Dendritic cell treated with granulocyte-macrophage colony-stimulating factor and Interleukin-4, amounts not matched to agents 40 ng/mL and 50 ng/mL, for 4 days (primary cell): ENCODE measurements around the gene CCDC14.
"Not testable (repeated sequence)": the region's sequence is repeated elsewhere in the genome, so short reads cannot be mapped to it uniquely, and the experiment has no call there.

Experiments used
- H3K27ac Mint-ChIP-seq: one replicate; pipeline ENCODE4 v1.8.0; 2022; ENCODE audit warnings: mild to moderate bottlenecking, mixed read lengths
- H3K27me3 Mint-ChIP-seq: one replicate; pipeline ENCODE4 v1.8.0; 2022; ENCODE audit warnings: mild to moderate bottlenecking, mixed read lengths
- H3K36me3 Mint-ChIP-seq: one replicate; pipeline ENCODE4 v1.8.0; 2022; ENCODE audit warnings: low read depth, mixed read lengths
- H3K4me1 Mint-ChIP-seq: one replicate; pipeline ENCODE4 v1.8.0; 2022; ENCODE audit warnings: low read depth, mixed read lengths
- H3K4me3 Mint-ChIP-seq: one replicate; pipeline ENCODE4 v1.8.0; 2022; ENCODE audit warnings: mild to moderate bottlenecking, moderate library complexity, mixed read lengths
- H3K9me3 Mint-ChIP-seq: one replicate; pipeline ENCODE4 v1.8.0; 2022; ENCODE audit warnings: mixed read lengths
- intact Hi-C: fragments of 100-400 bp; cut with micrococcal nuclease; formaldehyde crosslinking; loops from one replicate; pipeline ENCODE4 v1.15.0; 2022

Gene CCDC14, protein sequence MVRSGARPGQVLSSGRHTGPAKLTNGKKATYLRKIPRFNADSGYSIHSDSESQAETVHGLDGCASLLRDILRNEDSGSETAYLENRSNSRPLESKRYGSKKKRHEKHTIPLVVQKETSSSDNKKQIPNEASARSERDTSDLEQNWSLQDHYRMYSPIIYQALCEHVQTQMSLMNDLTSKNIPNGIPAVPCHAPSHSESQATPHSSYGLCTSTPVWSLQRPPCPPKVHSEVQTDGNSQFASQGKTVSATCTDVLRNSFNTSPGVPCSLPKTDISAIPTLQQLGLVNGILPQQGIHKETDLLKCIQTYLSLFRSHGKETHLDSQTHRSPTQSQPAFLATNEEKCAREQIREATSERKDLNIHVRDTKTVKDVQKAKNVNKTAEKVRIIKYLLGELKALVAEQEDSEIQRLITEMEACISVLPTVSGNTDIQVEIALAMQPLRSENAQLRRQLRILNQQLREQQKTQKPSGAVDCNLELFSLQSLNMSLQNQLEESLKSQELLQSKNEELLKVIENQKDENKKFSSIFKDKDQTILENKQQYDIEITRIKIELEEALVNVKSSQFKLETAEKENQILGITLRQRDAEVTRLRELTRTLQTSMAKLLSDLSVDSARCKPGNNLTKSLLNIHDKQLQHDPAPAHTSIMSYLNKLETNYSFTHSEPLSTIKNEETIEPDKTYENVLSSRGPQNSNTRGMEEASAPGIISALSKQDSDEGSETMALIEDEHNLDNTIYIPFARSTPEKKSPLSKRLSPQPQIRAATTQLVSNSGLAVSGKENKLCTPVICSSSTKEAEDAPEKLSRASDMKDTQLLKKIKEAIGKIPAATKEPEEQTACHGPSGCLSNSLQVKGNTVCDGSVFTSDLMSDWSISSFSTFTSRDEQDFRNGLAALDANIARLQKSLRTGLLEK

GRCh38 chr3:123960781-123961507 lies at the start of gene CCDC14:
Gene CCDC14, minus strand, starts transcription at chr3:123961229. Its CDS starts 56 bp downstream, at chr3:123961173.
- H3K4me1 Mint-ChIP-seq = peaks cover 6% of the 10 kb centered on the region
- H3K36me3 Mint-ChIP-seq = peaks cover 9% of the 10 kb centered on the region
- peak within 1 kb of the TSS; percentile 94 for H3K4me3 Mint-ChIP-seq
- intact Hi-C loops = no loop called here
- H3K9me3 Mint-ChIP-seq = no peaks in the 10 kb centered on the region
- H3K27me3 Mint-ChIP-seq = peaks cover 20% of the 10 kb centered on the region
- H3K27ac Mint-ChIP-seq = peak within 1 kb of the TSS; percentile 91

- H3K4me3 Mint-ChIP-seq, H3K27ac Mint-ChIP-seq, H3K36me3 Mint-ChIP-seq, H3K9me3 Mint-ChIP-seq, intact Hi-C loops, H3K4me1 Mint-ChIP-seq: not testable (repeated sequence)
- peaks cover 12% of the 10 kb centered on the region for H3K27me3 Mint-ChIP-seq
Observed at GRCh38 chr3:124008321-124008720, 47.3 kb upstream of the CCDC14 start.

DNA sequence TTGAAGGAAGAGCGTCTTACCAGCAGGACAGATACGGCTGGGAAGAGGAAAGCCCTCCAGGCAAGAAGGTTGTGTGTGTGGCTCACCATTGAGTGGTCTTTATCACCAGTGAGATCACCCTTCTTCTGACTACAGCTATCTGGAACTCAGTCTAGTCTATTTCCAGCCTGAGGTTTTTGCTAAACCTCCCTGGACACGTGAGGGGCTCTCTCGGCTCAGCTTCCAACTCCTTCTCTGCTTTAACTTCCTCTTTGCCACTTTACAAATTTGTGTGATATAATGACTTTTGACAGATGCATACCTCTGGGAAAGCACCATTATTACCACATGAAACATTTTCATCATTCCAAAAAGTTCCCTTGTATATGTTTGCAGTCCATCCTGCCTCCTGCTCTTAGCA lies 46.2 kb upstream of the CCDC14 start:
- no peaks in the 10 kb centered on the region for H3K4me1 Mint-ChIP-seq

DNA sequence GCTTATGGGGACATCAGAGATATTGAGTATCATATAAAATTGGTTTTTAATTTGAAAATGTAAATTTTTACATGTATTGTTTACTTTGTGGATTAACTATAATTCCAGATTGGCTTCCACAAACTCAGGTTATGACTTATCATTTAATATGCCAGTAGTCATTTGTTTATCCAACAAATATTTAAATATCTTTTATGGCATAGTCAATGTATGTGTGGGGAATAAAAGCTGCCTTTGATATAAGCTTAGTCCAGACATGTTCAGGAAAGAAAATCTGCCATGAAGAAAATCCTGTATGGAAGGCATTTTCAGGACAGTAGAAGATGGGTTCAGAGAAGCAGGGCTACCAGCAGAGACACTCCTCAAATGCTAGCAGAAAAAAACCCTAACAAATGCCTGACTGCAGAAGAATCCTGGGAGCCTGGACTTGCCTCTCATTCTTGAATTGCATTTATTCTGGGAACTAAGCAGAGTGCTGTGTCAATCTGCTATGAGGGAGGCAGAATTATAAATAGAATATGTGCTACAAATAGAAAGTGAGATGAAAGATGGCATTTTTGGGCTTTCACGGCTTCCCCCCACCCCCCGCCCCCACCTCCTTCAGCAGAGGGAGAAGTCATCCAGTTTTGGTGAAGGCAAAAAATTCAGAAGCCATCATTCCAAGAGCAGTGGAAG lies 41.5 kb upstream of the CCDC14 start:
- H3K9me3 Mint-ChIP-seq, H3K27ac Mint-ChIP-seq, H3K4me3 Mint-ChIP-seq, H3K4me1 Mint-ChIP-seq, intact Hi-C loops, H3K36me3 Mint-ChIP-seq: not testable (repeated sequence)
- H3K27me3 Mint-ChIP-seq = peaks cover 19% of the 10 kb centered on the region

More for the DNA sequence above, 46.2 kb upstream of the CCDC14 start:
- intact Hi-C loops = no loop called here
- Mint-ChIP-seq H3K4me3 (no peak overlapping the region), H3K27me3 (peaks cover 16% of the 10 kb centered on the region), H3K27ac (no peak overlapping the region), H3K36me3 (no peaks in the 10 kb centered on the region), H3K9me3 (no peaks in the 10 kb centered on the region)

DNA sequence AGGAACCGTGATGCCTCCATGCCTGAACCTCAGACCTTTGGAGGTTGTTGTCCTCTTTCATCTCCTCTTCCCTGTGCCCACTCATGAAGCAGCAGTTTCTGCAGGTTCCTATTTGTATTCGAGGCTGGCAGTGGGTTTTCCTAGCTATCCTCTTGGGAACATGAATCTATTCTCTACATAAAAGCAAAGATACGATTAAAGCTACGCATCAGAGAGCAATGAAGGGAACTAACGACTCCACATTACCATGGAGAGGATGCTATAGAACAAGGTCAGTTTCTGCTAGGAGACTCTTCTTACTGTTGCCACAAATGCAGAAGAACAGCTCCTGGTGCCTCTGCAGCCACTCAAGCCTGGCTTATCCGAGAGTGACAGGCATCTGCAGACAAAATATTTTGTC lies 40.3 kb upstream of the CCDC14 start:
- H3K4me1 Mint-ChIP-seq, intact Hi-C loops, H3K4me3 Mint-ChIP-seq, H3K9me3 Mint-ChIP-seq, H3K27ac Mint-ChIP-seq, H3K36me3 Mint-ChIP-seq: not testable (repeated sequence)
- peaks cover 18% of the 10 kb centered on the region for H3K27me3 Mint-ChIP-seq

- H3K27me3 Mint-ChIP-seq = peaks cover 11% of the 10 kb centered on the region
- no peak overlapping the region for H3K27ac Mint-ChIP-seq
- H3K4me3 Mint-ChIP-seq = no peak overlapping the region
- intact Hi-C loops = no loop called here
- no peaks in the 10 kb centered on the region for H3K36me3 Mint-ChIP-seq
- no peaks in the 10 kb centered on the region for H3K9me3 Mint-ChIP-seq
- no peaks in the 10 kb centered on the region for H3K4me1 Mint-ChIP-seq
Observed at GRCh38 chr3:123997543-123997942, 36.5 kb upstream of the CCDC14 start.

GRCh38 chr3:123993818-123994217 lies 32.8 kb upstream of the CCDC14 start:
- H3K27me3 Mint-ChIP-seq = peaks cover 29% of the 10 kb centered on the region
- intact Hi-C loops = no loop called here
- no peaks in the 10 kb centered on the region for H3K36me3 Mint-ChIP-seq
- no peaks in the 10 kb centered on the region for H3K4me1 Mint-ChIP-seq
- no peak overlapping the region for H3K4me3 Mint-ChIP-seq
- no peaks in the 10 kb centered on the region for H3K9me3 Mint-ChIP-seq
- H3K27ac Mint-ChIP-seq = no peak overlapping the region

- H3K4me1 Mint-ChIP-seq, intact Hi-C loops, H3K36me3 Mint-ChIP-seq, H3K27ac Mint-ChIP-seq, H3K9me3 Mint-ChIP-seq: not testable (repeated sequence)
- Mint-ChIP-seq H3K4me3 (peak within 1 kb of the TSS; percentile 28), H3K27me3 (peaks cover 37% of the 10 kb centered on the region)
Observed at GRCh38 chr3:123991730-123992588, 30.9 kb upstream of the CCDC14 start, which contains the start of gene ROPN1. Gene ROPN1, minus strand, starts transcription at chr3:123992124. Its CDS starts 11,643 bp downstream, at chr3:123980481.

DNA sequence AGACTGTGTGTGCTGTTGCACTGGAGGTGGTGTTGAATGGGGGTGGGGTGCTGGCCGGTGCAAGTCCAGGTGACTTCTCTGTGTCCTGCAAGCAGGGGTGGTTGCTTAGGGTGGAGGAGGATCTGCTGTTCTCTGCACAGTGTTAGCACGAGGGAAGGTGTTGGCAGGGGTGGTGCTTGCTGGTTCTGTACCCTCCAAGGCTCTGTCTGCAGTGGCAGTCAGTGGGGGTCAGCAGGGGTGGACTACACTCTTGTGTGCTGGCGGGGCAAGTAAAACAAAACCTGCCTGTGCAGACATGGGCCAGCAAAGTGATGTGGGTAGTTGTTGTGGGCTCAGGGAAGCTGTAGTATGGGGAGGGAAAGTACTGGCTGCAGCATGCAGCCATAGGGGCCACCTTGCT lies 25.4 kb upstream of the CCDC14 start:
- H3K4me3 Mint-ChIP-seq = no peak overlapping the region
- H3K36me3 Mint-ChIP-seq = no peaks in the 10 kb centered on the region
- intact Hi-C loops = no loop called here
- peaks cover 48% of the 10 kb centered on the region for H3K27me3 Mint-ChIP-seq
- no peaks in the 10 kb centered on the region for H3K9me3 Mint-ChIP-seq
- no peaks in the 10 kb centered on the region for H3K4me1 Mint-ChIP-seq
- no peak overlapping the region for H3K27ac Mint-ChIP-seq

DNA sequence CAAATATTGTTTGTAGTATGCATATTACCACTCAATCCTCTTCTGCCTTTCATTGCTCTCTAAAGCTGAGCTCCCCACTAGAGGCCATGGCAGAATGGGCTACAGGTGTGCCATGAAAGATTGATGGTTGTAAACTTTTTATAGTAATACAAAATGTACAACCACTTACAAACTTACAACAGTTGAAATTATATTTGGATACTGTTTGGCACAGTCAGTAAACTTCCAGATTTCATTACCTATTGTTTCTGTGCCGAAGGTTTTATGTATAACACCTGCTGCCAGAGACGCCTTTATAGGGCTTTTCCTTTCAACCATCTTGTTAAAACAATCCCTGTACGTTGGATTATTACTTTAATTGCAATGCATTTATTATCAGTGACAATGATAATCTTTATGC lies 23.9 kb upstream of the CCDC14 start:
- Mint-ChIP-seq H3K4me1 (peaks cover 4% of the 10 kb centered on the region), H3K36me3 (no peaks in the 10 kb centered on the region), H3K4me3 (no peak overlapping the region), H3K9me3 (no peaks in the 10 kb centered on the region), H3K27ac (no peak overlapping the region), H3K27me3 (peaks cover 51% of the 10 kb centered on the region)
- intact Hi-C loops = no loop called here

- Mint-ChIP-seq H3K4me3 (no peak overlapping the region), H3K9me3 (no peaks in the 10 kb centered on the region), H3K36me3 (no peaks in the 10 kb centered on the region), H3K27ac (no peak overlapping the region), H3K27me3 (peaks cover 48% of the 10 kb centered on the region), H3K4me1 (peaks cover 5% of the 10 kb centered on the region)
- intact Hi-C loops = no loop called here
Observed at GRCh38 chr3:123984350-123984749, 23.3 kb upstream of the CCDC14 start.

GRCh38 chr3:123981317-123981716 lies 20.3 kb upstream of the CCDC14 start:
- H3K36me3 Mint-ChIP-seq, intact Hi-C loops, H3K27ac Mint-ChIP-seq, H3K4me1 Mint-ChIP-seq, H3K4me3 Mint-ChIP-seq, H3K9me3 Mint-ChIP-seq: not testable (repeated sequence)
- peaks cover 36% of the 10 kb centered on the region for H3K27me3 Mint-ChIP-seq

DNA sequence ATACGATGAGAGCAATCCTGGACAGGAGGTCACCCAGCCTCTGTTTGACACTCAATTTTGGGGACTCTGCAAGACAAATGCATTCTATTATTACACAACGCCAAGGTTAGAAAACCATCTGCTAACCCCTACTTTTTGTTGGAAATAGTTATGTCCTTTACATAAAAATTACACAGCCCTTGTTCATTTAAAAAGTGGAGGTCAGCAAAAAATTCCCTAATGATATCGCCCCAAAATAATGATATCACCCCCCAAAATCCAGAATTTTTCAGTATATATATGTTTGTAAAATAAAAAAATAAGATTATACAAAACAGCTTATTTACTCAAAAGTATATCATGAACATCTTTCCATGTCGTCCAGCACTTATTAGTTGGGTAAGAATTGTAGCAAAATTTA lies 19.5 kb upstream of the CCDC14 start:
- Mint-ChIP-seq H3K36me3 (no peaks in the 10 kb centered on the region), H3K4me1 (peaks cover 5% of the 10 kb centered on the region), H3K4me3 (no peak overlapping the region), H3K27ac (no peak overlapping the region), H3K27me3 (peaks cover 34% of the 10 kb centered on the region), H3K9me3 (no peaks in the 10 kb centered on the region)
- intact Hi-C loops = no loop called here
